ENCODE measurements around the gene BSDC1.

DNA sequence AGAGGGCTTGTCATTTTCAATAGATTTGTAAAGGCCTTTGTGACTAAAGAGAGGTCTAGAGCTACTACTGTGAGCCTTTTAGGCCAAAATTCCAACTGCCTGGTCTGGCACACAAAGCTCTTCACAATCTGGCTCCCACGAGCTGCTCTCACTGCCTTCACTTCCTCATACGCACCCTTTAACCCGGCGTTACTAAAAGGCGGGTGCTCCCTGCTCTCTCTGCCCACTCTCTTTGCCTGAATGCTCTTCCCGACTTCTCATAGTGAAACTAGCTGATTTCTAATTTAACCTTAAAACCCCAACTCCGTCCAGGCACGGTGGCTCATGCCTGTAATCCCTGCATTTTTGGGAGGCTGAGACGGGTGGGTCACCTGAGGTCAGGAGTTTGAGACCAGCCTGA is 14.2 kb downstream of the BSDC1 start:
- TF ChIP-seq EZH2 (IDR thresholded peaks at IDR 0.05; ENCODE audit: borderline replicate concordance, low read length): no peak
- TF ChIP-seq, protein P1, sequence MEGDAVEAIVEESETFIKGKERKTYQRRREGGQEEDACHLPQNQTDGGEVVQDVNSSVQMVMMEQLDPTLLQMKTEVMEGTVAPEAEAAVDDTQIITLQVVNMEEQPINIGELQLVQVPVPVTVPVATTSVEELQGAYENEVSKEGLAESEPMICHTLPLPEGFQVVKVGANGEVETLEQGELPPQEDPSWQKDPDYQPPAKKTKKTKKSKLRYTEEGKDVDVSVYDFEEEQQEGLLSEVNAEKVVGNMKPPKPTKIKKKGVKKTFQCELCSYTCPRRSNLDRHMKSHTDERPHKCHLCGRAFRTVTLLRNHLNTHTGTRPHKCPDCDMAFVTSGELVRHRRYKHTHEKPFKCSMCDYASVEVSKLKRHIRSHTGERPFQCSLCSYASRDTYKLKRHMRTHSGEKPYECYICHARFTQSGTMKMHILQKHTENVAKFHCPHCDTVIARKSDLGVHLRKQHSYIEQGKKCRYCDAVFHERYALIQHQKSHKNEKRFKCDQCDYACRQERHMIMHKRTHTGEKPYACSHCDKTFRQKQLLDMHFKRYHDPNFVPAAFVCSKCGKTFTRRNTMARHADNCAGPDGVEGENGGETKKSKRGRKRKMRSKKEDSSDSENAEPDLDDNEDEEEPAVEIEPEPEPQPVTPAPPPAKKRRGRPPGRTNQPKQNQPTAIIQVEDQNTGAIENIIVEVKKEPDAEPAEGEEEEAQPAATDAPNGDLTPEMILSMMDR (IDR thresholded peaks at IDR 0.05; ENCODE audit: low read length): no peak

Measured in OCI-LY1 (cell line).